MV-4-11 (cell line): ENCODE measurements around the gene TMEM240.
"Not testable (repeated sequence)": the region's sequence is repeated elsewhere in the genome, so short reads cannot be mapped to it uniquely, and the experiment has no call there.

ENCODE experiments used
- DNase-seq: peaks from one replicate; lab custom pipeline; 2025; lab: John Stamatoyannopoulos, UW

Gene TMEM240

DNA sequence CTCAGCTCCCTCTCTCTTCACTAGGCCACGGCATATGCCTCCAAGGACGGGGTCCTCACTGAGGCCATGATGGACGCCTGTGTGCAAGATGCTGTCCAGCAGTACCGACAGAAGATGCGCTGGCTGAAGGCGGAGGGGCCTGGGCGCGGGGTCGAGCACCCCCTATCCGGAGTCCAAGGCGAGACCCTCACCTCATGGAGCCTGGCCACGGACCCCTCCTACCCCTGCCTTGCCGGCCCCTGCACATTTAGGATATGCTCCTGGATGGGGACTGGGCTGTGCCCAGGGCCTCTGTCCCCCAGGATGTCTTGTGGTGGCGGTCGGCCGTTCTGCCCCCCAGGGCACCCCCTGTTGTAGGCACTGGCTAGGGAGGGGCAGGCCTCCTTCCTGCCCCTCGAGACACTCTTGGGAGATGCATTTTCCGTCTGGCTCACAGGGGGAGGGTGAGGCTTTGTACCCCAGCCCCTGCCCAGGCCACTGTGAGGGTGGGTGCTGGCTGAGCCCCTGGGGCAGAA lies 44.9 kb downstream of the TMEM240 start:
- DNase-seq: not testable (repeated sequence)

GRCh38 chr1:1494311-1494710 lies 46.1 kb downstream of the TMEM240 start:
- not testable (repeated sequence) for DNase-seq

- DNase-seq: no peak
Measured at GRCh38 chr1:1491601-1492000, 48.8 kb downstream of the TMEM240 start.

GRCh38 chr1:1490633-1491230 lies 49.7 kb downstream of the TMEM240 start:
- DNase-seq: no peak

- no peak for DNase-seq
Measured at GRCh38 chr1:1489861-1490260, 50.6 kb downstream of the TMEM240 start.

DNA sequence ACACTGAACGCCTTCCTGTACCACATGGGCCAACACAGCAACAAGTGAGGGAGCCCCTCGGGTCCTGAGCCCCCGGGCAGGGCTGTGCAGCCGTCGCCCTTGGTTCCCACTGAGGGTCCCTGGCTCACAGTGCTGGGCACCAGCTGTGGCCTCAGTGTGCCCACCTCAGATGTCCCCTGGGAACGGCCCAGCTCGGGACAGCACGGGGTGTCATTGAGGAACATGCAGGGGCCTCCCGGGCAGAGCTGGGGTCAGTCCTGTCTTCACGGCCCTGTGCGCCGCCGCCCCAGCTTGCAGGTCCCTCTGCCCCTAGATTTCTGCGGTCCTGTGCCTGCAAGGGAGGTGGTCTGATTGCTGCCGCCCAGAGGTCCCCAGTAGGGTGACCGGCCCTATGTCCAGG lies 51.2 kb downstream of the TMEM240 start:
- no peak for DNase-seq

DNA sequence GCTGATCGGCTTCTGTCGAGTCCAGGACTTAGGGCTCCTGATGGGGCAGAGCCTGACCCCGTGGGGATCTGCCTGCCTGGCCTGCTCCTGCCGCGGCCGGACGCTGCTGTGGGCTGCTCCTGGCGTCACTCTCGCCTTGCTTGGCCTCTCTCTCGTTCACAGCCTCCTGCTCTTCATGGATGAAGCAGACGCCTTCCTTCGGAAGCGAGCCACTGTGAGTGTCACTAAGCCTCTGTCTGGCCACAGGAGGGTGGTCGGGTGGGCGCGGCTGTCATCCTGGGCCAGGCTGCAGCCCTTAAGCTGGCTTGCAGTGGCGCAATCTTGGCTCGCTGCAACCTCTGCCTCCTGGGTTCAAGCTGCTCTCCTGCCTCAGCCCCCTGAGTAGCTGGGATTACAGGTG lies 52.7 kb downstream of the TMEM240 start:
- no peak for DNase-seq

- DNase-seq: not testable (repeated sequence)
Measured at GRCh38 chr1:1485755-1486317, 54.6 kb downstream of the TMEM240 start.

DNA sequence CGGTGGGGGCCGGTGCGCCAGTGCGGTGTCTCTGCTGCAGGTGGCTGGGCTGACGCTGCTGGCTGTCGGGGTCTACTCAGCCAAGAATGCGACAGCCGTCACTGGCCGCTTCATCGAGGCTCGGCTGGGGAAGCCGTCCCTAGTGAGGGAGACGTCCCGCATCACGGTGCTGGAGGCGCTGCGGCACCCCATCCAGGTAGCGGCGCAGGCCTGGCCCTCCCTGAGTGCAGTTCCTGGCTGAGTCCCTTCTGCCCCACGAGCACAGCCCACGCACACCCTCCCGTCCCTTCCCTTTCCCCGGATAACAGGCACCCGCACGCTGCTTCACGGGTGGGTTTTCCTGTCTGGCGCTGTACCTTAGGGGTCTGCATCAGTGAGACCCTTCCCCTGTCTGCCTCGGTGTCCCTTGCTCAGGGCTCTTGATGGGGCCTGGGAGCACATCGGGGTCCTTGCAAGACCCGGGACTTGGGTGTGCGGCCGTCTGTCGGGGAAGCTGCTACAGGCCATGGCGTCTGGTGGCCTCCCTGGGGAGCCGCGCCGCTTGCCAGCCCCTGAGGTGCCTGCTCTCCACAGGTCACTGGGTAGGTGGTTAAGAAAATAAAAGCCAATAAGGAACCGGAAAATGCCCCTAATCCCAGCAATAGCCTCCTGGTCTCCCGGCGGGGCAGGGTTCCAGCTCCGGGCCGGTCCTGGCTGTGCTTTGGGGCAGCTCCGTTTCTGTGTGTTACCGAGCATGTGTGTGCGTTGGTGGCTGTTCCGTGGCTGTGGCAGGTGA lies 55.3 kb downstream of the TMEM240 start:
- DNase-seq: not testable (repeated sequence)
